Measurements from ENCODE around the gene PHTF2. TPM values are rescaled to one million over a fixed set of nuclear protein-coding genes. Genes with fewer than 3 reads are reported as not detected.

The PHTF2 gene
- total and polyA plus RNA-seq, 7 donors = 16.7 to 101 (median 51.7) TPM

DNA sequence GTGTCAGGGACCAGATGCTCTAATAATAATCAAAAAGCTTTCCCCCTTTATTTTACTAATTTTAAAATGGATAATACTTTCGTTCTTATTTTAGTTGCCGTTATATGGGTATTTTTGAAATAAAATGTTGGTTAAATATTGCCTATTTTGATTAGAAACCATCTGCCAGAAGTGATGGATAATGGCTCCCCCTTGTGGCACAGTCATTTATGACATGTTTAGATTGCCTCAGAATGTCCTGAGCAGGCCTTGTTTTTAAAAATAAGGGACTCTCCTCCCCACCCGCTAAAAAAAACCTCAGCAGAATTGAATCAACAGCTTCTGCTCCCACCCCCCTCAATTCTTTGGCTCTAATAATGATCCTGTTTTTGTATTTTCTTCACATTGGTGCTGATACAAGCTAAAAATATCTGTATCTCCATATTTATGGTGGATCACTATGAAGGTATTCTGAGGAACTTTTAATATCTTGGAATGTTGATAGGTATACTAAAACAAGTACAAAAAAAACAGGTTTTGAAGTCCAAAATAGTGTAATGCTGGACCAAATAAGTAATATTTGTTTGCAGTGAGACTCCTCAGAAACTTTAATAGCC lies 39.2 kb upstream of the PHTF2 start:
- no peak for DNase-seq
- Histone ChIP-seq H3K4me3 (no peak overlapping the region), H3K36me3 (ENCODE audit: insufficient read depth in 1 of 2, low read depth in 1 of 2) (no peaks in the 10 kb centered on the region), H3K9me3 (no peaks in the 10 kb centered on the region), H3K4me1 (peaks cover 28% of the 10 kb centered on the region), H3K27me3 (ENCODE audit: insufficient read depth in 3 of 3, low read length in 2 of 3) (no peaks in the 10 kb centered on the region), H3K27ac (peak overlapping the region; percentile 17)
- peak; percentile 67 to 86 (median 74) for ATAC-seq
- TF ChIP-seq, protein P1, sequence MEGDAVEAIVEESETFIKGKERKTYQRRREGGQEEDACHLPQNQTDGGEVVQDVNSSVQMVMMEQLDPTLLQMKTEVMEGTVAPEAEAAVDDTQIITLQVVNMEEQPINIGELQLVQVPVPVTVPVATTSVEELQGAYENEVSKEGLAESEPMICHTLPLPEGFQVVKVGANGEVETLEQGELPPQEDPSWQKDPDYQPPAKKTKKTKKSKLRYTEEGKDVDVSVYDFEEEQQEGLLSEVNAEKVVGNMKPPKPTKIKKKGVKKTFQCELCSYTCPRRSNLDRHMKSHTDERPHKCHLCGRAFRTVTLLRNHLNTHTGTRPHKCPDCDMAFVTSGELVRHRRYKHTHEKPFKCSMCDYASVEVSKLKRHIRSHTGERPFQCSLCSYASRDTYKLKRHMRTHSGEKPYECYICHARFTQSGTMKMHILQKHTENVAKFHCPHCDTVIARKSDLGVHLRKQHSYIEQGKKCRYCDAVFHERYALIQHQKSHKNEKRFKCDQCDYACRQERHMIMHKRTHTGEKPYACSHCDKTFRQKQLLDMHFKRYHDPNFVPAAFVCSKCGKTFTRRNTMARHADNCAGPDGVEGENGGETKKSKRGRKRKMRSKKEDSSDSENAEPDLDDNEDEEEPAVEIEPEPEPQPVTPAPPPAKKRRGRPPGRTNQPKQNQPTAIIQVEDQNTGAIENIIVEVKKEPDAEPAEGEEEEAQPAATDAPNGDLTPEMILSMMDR (IDR thresholded peaks at IDR 0.05) = peak; percentile 90
- WGBS, 3 donors = 2 to 4% (median 4%) methylated on average over 3 of the region's 3 CpGs
- intact Hi-C loops (cut with DNase I) = loop anchor here (1.0 to 10.0 kb wide), 4 partner anchors 101 to 505 kb away; no protein-coding TSS in a partner anchor

GRCh38 chr7:77760809-77761453 lies 37.6 kb upstream of the PHTF2 start:
- Histone ChIP-seq H3K27me3 (ENCODE audit: insufficient read depth in 3 of 3, low read length in 2 of 3) (no peaks in the 10 kb centered on the region), H3K27ac (no peak overlapping the region), H3K4me1 (peaks cover 28% of the 10 kb centered on the region), H3K4me3 (no peak overlapping the region), H3K36me3 (ENCODE audit: insufficient read depth in 1 of 2, low read depth in 1 of 2) (peaks cover 0 to 5% of the 10 kb centered on the region in 2 donors), H3K9me3 (no peaks in the 10 kb centered on the region)
- no peak for ATAC-seq
- 86 to 90% (median 89%) methylated on average over 10 of the region's 10 CpGs for WGBS, 3 donors
- no peak for DNase-seq
- intact Hi-C loops (cut with DNase I) = no loop called here
- TF ChIP-seq, protein P1 (IDR thresholded peaks at IDR 0.05) = no peak

GRCh38 chr7:77765481-77765880 lies 33.1 kb upstream of the PHTF2 start:
- intact Hi-C loops (cut with DNase I) = no loop called here
- Histone ChIP-seq H3K4me1 (peaks cover 11% of the 10 kb centered on the region), H3K27ac (no peak overlapping the region), H3K27me3 (ENCODE audit: insufficient read depth in 3 of 3, low read length in 2 of 3) (no peaks in the 10 kb centered on the region), H3K9me3 (no peaks in the 10 kb centered on the region), H3K4me3 (no peak overlapping the region), H3K36me3 (ENCODE audit: insufficient read depth in 1 of 2, low read depth in 1 of 2) (peaks cover 0 to 31% of the 10 kb centered on the region in 2 donors)
- DNase-seq = no peak
- WGBS, 3 donors = 72 to 75% (median 74%) methylated on average over 3 of the region's 3 CpGs
- TF ChIP-seq, protein P1 (IDR thresholded peaks at IDR 0.05) = no peak
- no peak for ATAC-seq

DNA sequence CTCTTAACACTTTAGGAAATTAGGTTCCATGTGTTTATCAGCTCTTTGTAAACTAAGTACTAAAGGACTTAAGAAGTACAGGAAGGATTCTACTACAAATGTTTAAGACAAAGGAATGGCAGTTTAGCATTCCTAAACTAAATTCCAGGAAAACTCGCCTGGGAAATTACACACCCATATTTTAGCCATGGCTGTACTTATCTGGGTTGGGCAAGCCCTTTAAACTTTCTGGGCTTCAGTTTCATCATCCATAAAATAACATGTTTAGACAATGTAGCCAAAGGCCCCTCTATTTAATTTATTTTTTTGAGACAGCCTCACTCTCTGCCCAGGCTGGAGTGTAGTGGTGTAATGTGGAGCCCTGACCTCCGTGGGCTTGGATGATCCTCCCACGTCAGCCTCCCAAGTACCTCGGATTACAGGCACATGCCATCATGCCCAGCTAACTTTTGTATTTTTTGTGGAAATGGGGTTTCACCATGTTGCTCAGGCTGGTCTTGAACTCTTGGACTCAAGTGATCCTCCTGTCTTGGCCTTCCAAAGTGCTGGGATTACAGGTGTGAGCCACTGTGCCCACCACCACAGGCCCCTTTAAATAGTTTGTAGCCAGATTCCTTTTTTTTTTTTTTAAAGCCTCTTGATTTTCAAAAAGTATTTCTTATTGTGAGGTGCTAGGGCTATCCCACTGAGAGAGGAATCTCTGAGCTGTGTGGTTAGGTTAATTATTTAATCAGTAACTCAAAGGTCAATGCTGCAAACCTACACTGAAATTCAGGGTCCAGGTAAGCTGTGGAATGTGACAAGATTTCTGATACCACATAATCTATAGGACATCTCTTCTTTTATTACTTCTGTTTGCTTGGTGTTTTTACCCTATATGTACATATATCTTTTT lies 32.4 kb upstream of the PHTF2 start:
- Histone ChIP-seq H3K4me1 (peaks cover 11% of the 10 kb centered on the region), H3K36me3 (ENCODE audit: insufficient read depth in 1 of 2, low read depth in 1 of 2) (peaks cover 0 to 36% of the 10 kb centered on the region in 2 donors), H3K4me3 (no peak overlapping the region), H3K27ac (no peak overlapping the region), H3K27me3 (ENCODE audit: insufficient read depth in 3 of 3, low read length in 2 of 3) (no peaks in the 10 kb centered on the region), H3K9me3 (no peaks in the 10 kb centered on the region)
- no peak for ATAC-seq
- TF ChIP-seq, protein P1 (IDR thresholded peaks at IDR 0.05) = no peak
- no peak for DNase-seq
- WGBS, 3 donors = 87 to 94% (median 91%) methylated on average over 4 of the region's 4 CpGs
- intact Hi-C loops (cut with DNase I) = no loop called here

Data from psoas muscle (tissue), 8 donors.